ENCODE data around the gene TMPRSS11D.
A peak's percentile ranks its signal among the peaks of the same experiment; 100 is the strongest.

Gene TMPRSS11D
- long read RNA-seq, result 0 reads

GRCh38 chr4:67883902-67884301, at the start of gene TMPRSS11D:
TMPRSS11D (minus strand) TSS chr4:67884002; CDS start chr4:67883933, 69 bp downstream.
- H3K27me3 ChIP-seq (ENCODE audit: insufficient read depth, poor library complexity, severe bottlenecking), result no peaks in the 10 kb centered on the region
- TF ChIP-seq SPI1 (IDR thresholded peaks at IDR 0.05; ENCODE audit: borderline replicate concordance, low read depth) (no peak), CTCF (IDR thresholded peaks at IDR 0.05; ENCODE audit: insufficient read depth, low read length) (no peak), POLR2AphosphoS5 (IDR thresholded peaks at IDR 0.05; ENCODE audit: low read depth) (no peak), GABPA (IDR thresholded peaks at IDR 0.05; ENCODE audit: low read depth) (no peak), REST (IDR thresholded peaks at IDR 0.05; ENCODE audit: insufficient replicate concordance, low read depth) (no peak)
- H3K27ac ChIP-seq (replicated peaks), result peak within 1 kb of the TSS; percentile 69
- no peak within 1 kb of the TSS for H3K4me3 ChIP-seq (replicated peaks; ENCODE audit: insufficient read depth, low read length)
- no peak for DNase-seq (ENCODE audit: low read depth in 1 of 2, low spot score in 1 of 2)

GRCh38 chr4:67933038-67933437, 49.2 kb upstream of the TMPRSS11D start:
- no peak overlapping the region for H3K4me3 ChIP-seq (replicated peaks; ENCODE audit: insufficient read depth, low read length)
- no peak for DNase-seq (ENCODE audit: low read depth in 1 of 2, low spot score in 1 of 2)
- no peak for TF ChIP-seq REST (IDR thresholded peaks at IDR 0.05; ENCODE audit: insufficient replicate concordance, low read depth)
- no peak for TF ChIP-seq CTCF (IDR thresholded peaks at IDR 0.05; ENCODE audit: insufficient read depth, low read length)
- TF ChIP-seq POLR2AphosphoS5 (IDR thresholded peaks at IDR 0.05; ENCODE audit: low read depth), result no peak
- TF ChIP-seq GABPA (IDR thresholded peaks at IDR 0.05; ENCODE audit: low read depth), result no peak
- no peak for TF ChIP-seq SPI1 (IDR thresholded peaks at IDR 0.05; ENCODE audit: borderline replicate concordance, low read depth)

GRCh38 chr4:67931256-67931655, 47.5 kb upstream of the TMPRSS11D start:
- TF ChIP-seq POLR2AphosphoS5 (IDR thresholded peaks at IDR 0.05; ENCODE audit: low read depth), result no peak
- no peak for TF ChIP-seq SPI1 (IDR thresholded peaks at IDR 0.05; ENCODE audit: borderline replicate concordance, low read depth)
- TF ChIP-seq REST (IDR thresholded peaks at IDR 0.05; ENCODE audit: insufficient replicate concordance, low read depth), result no peak
- no peak for TF ChIP-seq CTCF (IDR thresholded peaks at IDR 0.05; ENCODE audit: insufficient read depth, low read length)
- no peak for TF ChIP-seq GABPA (IDR thresholded peaks at IDR 0.05; ENCODE audit: low read depth)
- Histone ChIP-seq H3K27ac (replicated peaks) (no peak overlapping the region), H3K4me3 (replicated peaks; ENCODE audit: insufficient read depth, low read length) (no peak overlapping the region), H3K27me3 (ENCODE audit: insufficient read depth, poor library complexity, severe bottlenecking) (no peaks in the 10 kb centered on the region)
- DNase-seq (ENCODE audit: low read depth in 1 of 2, low spot score in 1 of 2), result no peak

More at GRCh38 chr4:67933038-67933437, 49.2 kb upstream of the TMPRSS11D start:
- H3K27ac ChIP-seq (replicated peaks), result no peak overlapping the region
- no peaks in the 10 kb centered on the region for H3K27me3 ChIP-seq (ENCODE audit: insufficient read depth, poor library complexity, severe bottlenecking)

Measured in HL-60 (cell line).